Activated CD4-positive, alpha-beta T cell treated with anti-CD3 and anti-CD28 coated beads for 36 hours (primary cell): ENCODE results near the gene EPB41L2. TPM values are rescaled to one million over a fixed set of nuclear protein-coding genes. Genes with fewer than 3 reads are reported as not detected.

Experiments used
- ATAC-seq: fragments of 200-7000 bp; cut with Tn5 transposase; one replicate; pipeline ENCODE4 v1.10.0; 2021; ENCODE audit warnings: mild to moderate bottlenecking, moderate library complexity
- CTCF ChIA-PET: fragments of 350-600 bp; sonication (Branson Sonifier 250); formaldehyde crosslinking; loops from one replicate; lab custom pipeline; 2021; ENCODE audit warnings: antibody characterized with exemption; lab: Charles Lee
- POLR2A ChIA-PET: fragments of 350-600 bp; sonication (Branson Sonifier 250); formaldehyde crosslinking; loops from one replicate; lab custom pipeline; 2021; ENCODE audit warnings: antibody characterized with exemption, inconsistent platforms; lab: Charles Lee
- DNase-seq: peaks from one replicate; pipeline ENCODE4 v3.0.0-alpha.2; 2020
- H3K27ac Mint-ChIP-seq: one replicate; pipeline ENCODE4 v1.8.0; 2021; ENCODE audit warnings: mixed read lengths
- H3K27me3 Mint-ChIP-seq: one replicate; pipeline ENCODE4 v1.8.0; 2021; ENCODE audit warnings: mixed read lengths
- H3K36me3 Mint-ChIP-seq: one replicate; pipeline ENCODE4 v1.8.0; 2021; ENCODE audit warnings: low read depth, mixed read lengths
- H3K4me1 Mint-ChIP-seq: one replicate; pipeline ENCODE4 v1.8.0; 2021; ENCODE audit warnings: mixed read lengths
- H3K4me3 Mint-ChIP-seq: one replicate; pipeline ENCODE4 v1.8.0; 2021; ENCODE audit warnings: mild to moderate bottlenecking, moderate library complexity, mixed read lengths
- H3K9me3 Mint-ChIP-seq: one replicate; pipeline ENCODE4 v1.8.0; 2021; ENCODE audit warnings: low read depth, mixed read lengths
- intact Hi-C, 2 experiments: fragments of 100-400 bp; cut with DNase I in 1 of 2; cut with micrococcal nuclease in 1 of 2; formaldehyde crosslinking; loops; one replicate each; pipeline versions ENCODE4 v1.14.2 to v1.15.1; 2022 to 2024; cut with DNase I, micrococcal nuclease
- total RNA-seq, 2 experiments: library from RNA; stranded (reverse); gene quantifications; one replicate each; pipeline ENCODE4 v1.2.3, GENCODE V29; 2021

The EPB41L2 gene
- total RNA-seq, 2 experiments from 2014 or later, result 33.3 to 43.4 TPM

- DNase-seq, result no peak
- H3K27me3 Mint-ChIP-seq, result no peaks in the 10 kb centered on the region
- no peak overlapping the region for H3K27ac Mint-ChIP-seq
- no peaks in the 10 kb centered on the region for H3K36me3 Mint-ChIP-seq
- ChIA-PET POLR2A (no interaction called here), CTCF (no interaction called here)
- peaks cover 3% of the 10 kb centered on the region for H3K9me3 Mint-ChIP-seq
- H3K4me3 Mint-ChIP-seq, result no peak overlapping the region
- H3K4me1 Mint-ChIP-seq, result no peaks in the 10 kb centered on the region
- no peak for ATAC-seq
- intact Hi-C loops, result no loop called here
These were observed 204.4 kb downstream of the EPB41L2 start for GRCh38 chr6:130858498-130859160.

GRCh38 chr6:130858054-130858453, 205.0 kb downstream of the EPB41L2 start:
- ATAC-seq, result no peak
- Mint-ChIP-seq H3K36me3 (no peaks in the 10 kb centered on the region), H3K27ac (no peak overlapping the region), H3K27me3 (no peaks in the 10 kb centered on the region), H3K9me3 (peaks cover 3% of the 10 kb centered on the region), H3K4me1 (no peaks in the 10 kb centered on the region), H3K4me3 (no peak overlapping the region)
- POLR2A ChIA-PET, result no interaction called here
- DNase-seq, result no peak
- CTCF ChIA-PET, result no interaction called here
- intact Hi-C loops, result no loop called here

- Mint-ChIP-seq H3K4me1 (peaks cover 2% of the 10 kb centered on the region), H3K27ac (no peak overlapping the region), H3K36me3 (no peaks in the 10 kb centered on the region), H3K27me3 (no peaks in the 10 kb centered on the region), H3K9me3 (peaks cover 3% of the 10 kb centered on the region), H3K4me3 (no peak overlapping the region)
- intact Hi-C loops, result no loop called here
- ChIA-PET POLR2A (no interaction called here), CTCF (interaction anchor here (0.9 kb wide), 1 partner anchor 172 kb away, joined by 4 read pairs; no protein-coding TSS in a partner anchor)
- DNase-seq (no peak), ATAC-seq (no peak)
These were observed 209.4 kb downstream of the EPB41L2 start for GRCh38 chr6:130853555-130854183.

GRCh38 chr6:130852844-130853554, 210.0 kb downstream of the EPB41L2 start:
- CTCF ChIA-PET, result interaction anchor here (0.6 to 0.9 kb wide), 4 partner anchors 9 to 173 kb away, joined by 3 to 4 read pairs (median 3); no protein-coding TSS in a partner anchor
- Mint-ChIP-seq H3K36me3 (no peaks in the 10 kb centered on the region), H3K4me3 (no peak overlapping the region)

GRCh38 chr6:130851026-130851425, 212.0 kb downstream of the EPB41L2 start:
- Mint-ChIP-seq H3K27ac (no peak overlapping the region), H3K36me3 (no peaks in the 10 kb centered on the region), H3K4me3 (no peak overlapping the region), H3K9me3 (peaks cover 3% of the 10 kb centered on the region), H3K4me1 (peaks cover 3% of the 10 kb centered on the region), H3K27me3 (no peaks in the 10 kb centered on the region)
- ATAC-seq, result no peak
- no peak for DNase-seq
- ChIA-PET POLR2A (no interaction called here), CTCF (interaction anchor here (1.0 to 1.4 kb wide), 3 partner anchors 8 to 21 kb away, joined by 3 to 5 read pairs (median 4); no protein-coding TSS in a partner anchor)
- intact Hi-C loops, result no loop called here

More at GRCh38 chr6:130852844-130853554, 210.0 kb downstream of the EPB41L2 start:
- no peak overlapping the region for H3K27ac Mint-ChIP-seq
- peaks cover 3% of the 10 kb centered on the region for H3K9me3 Mint-ChIP-seq
- no peaks in the 10 kb centered on the region for H3K27me3 Mint-ChIP-seq
- peaks cover 3% of the 10 kb centered on the region for H3K4me1 Mint-ChIP-seq
- intact Hi-C loops, result no loop called here
- POLR2A ChIA-PET, result no interaction called here
- no peak for ATAC-seq
- no peak for DNase-seq

- no peaks in the 10 kb centered on the region for H3K36me3 Mint-ChIP-seq
- H3K27me3 Mint-ChIP-seq, result no peaks in the 10 kb centered on the region
- POLR2A ChIA-PET, result no interaction called here
- H3K9me3 Mint-ChIP-seq, result no peaks in the 10 kb centered on the region
- H3K27ac Mint-ChIP-seq, result no peak overlapping the region
- no peak overlapping the region for H3K4me3 Mint-ChIP-seq
- H3K4me1 Mint-ChIP-seq, result peaks cover 3% of the 10 kb centered on the region
- intact Hi-C loops, result loop anchor here in 1 of 2 experiments (10.0 kb wide), 2 partner anchors 775 to 805 kb away; no protein-coding TSS in a partner anchor
- CTCF ChIA-PET, result no interaction called here
- ATAC-seq (no peak), DNase-seq (no peak)
These were observed 213.5 kb downstream of the EPB41L2 start for GRCh38 chr6:130849594-130849993.

- ChIA-PET POLR2A (no interaction called here), CTCF (no interaction called here)
- no peak overlapping the region for H3K27ac Mint-ChIP-seq
- H3K27me3 Mint-ChIP-seq, result no peaks in the 10 kb centered on the region
- no peaks in the 10 kb centered on the region for H3K36me3 Mint-ChIP-seq
- H3K9me3 Mint-ChIP-seq, result no peaks in the 10 kb centered on the region
- peak; percentile 100 for ATAC-seq
- H3K4me1 Mint-ChIP-seq, result peaks cover 3% of the 10 kb centered on the region
- H3K4me3 Mint-ChIP-seq, result no peak overlapping the region
- DNase-seq, result peak; percentile 63
- intact Hi-C loops, result loop anchor here in 1 of 2 experiments (10.0 kb wide), 2 partner anchors 774 to 804 kb away; no protein-coding TSS in a partner anchor
These were observed 214.1 kb downstream of the EPB41L2 start for GRCh38 chr6:130848945-130849344.

- no peak for ATAC-seq
- H3K27me3 Mint-ChIP-seq, result no peaks in the 10 kb centered on the region
- intact Hi-C loops, result loop anchor here in 1 of 2 experiments (10.0 kb wide), 2 partner anchors 772 to 802 kb away; no protein-coding TSS in a partner anchor
- no peak overlapping the region for H3K27ac Mint-ChIP-seq
- H3K4me1 Mint-ChIP-seq, result peaks cover 3% of the 10 kb centered on the region
- CTCF ChIA-PET, result interaction anchor here (0.7 to 1.1 kb wide), 2 partner anchors 149 to 462 kb away, joined by 3 read pairs; no protein-coding TSS in a partner anchor
- H3K4me3 Mint-ChIP-seq, result no peak overlapping the region
- DNase-seq, result no peak
- POLR2A ChIA-PET, result no interaction called here
- no peaks in the 10 kb centered on the region for H3K36me3 Mint-ChIP-seq
- H3K9me3 Mint-ChIP-seq, result no peaks in the 10 kb centered on the region
These were observed 215.8 kb downstream of the EPB41L2 start for GRCh38 chr6:130847001-130847910.

GRCh38 chr6:130846501-130846900, 216.5 kb downstream of the EPB41L2 start:
- no peak for DNase-seq
- intact Hi-C loops, result loop anchor here in 1 of 2 experiments (10.0 kb wide), 2 partner anchors 772 to 802 kb away; no protein-coding TSS in a partner anchor
- H3K27ac Mint-ChIP-seq, result no peak overlapping the region
- no peak overlapping the region for H3K4me3 Mint-ChIP-seq
- H3K9me3 Mint-ChIP-seq, result no peaks in the 10 kb centered on the region
- ATAC-seq, result no peak
- no peaks in the 10 kb centered on the region for H3K36me3 Mint-ChIP-seq
- POLR2A ChIA-PET, result no interaction called here
- H3K4me1 Mint-ChIP-seq, result peaks cover 3% of the 10 kb centered on the region
- CTCF ChIA-PET, result no interaction called here
- no peaks in the 10 kb centered on the region for H3K27me3 Mint-ChIP-seq

GRCh38 chr6:130843575-130844320, 219.3 kb downstream of the EPB41L2 start:
- no peak overlapping the region for H3K27ac Mint-ChIP-seq
- CTCF ChIA-PET, result interaction anchor here (0.7 to 1.6 kb wide), 9 partner anchors 8 to 768 kb away, joined by 3 to 7 read pairs (median 4); no protein-coding TSS in a partner anchor
- H3K36me3 Mint-ChIP-seq, result no peaks in the 10 kb centered on the region
- no peak overlapping the region for H3K4me3 Mint-ChIP-seq
- POLR2A ChIA-PET, result no interaction called here
- DNase-seq (no peak), ATAC-seq (peak; percentile 60)
- intact Hi-C loops, result loop anchor here (1.0 to 10.0 kb wide), 5 partner anchors 146 to 799 kb away; no protein-coding TSS in a partner anchor
- no peaks in the 10 kb centered on the region for H3K27me3 Mint-ChIP-seq
- H3K9me3 Mint-ChIP-seq, result no peaks in the 10 kb centered on the region
- H3K4me1 Mint-ChIP-seq, result peaks cover 2% of the 10 kb centered on the region
